H54 (cell line): Measurements from ENCODE around the gene GIT1.

Experiments
- DNase-seq: peaks from one replicate; pipeline ENCODE4 v3.0.0; 2011; ENCODE audit warnings: low spot score, mixed read lengths; ENCODE audit not compliant: insufficient read length
- FAIRE-seq: peaks from 3 replicates; lab custom pipeline; 2011; peaks lifted over from hg19 to GRCh38; lab: Jason Lieb, UNC
- POLR2A ChIP-seq: IDR thresholded peaks from 2 replicates; pipeline ENCODE4 v1.6.1; 2011; ENCODE audit warnings: low read depth, mild to moderate bottlenecking, low read length

GIT1 gene

GRCh38 chr17:29620271-29620670 lies 30.8 kb upstream of the GIT1 start:
- FAIRE-seq (no peak), DNase-seq (peak; percentile 75)
- TF ChIP-seq POLR2A: no peak

- TF ChIP-seq POLR2A: no peak
- no peak for FAIRE-seq
- no peak for DNase-seq
Measured at GRCh38 chr17:29619251-29619650, 29.8 kb upstream of the GIT1 start.

GRCh38 chr17:29618272-29619065 lies 29.0 kb upstream of the GIT1 start:
- DNase-seq (no peak), FAIRE-seq (no peak)
- no peak for TF ChIP-seq POLR2A

GRCh38 chr17:29617481-29618271 lies 28.2 kb upstream of the GIT1 start:
- TF ChIP-seq POLR2A: no peak
- DNase-seq (no peak), FAIRE-seq (no peak)

- no peak for DNase-seq
- FAIRE-seq: no peak
- TF ChIP-seq POLR2A: no peak
Measured at GRCh38 chr17:29617125-29617480, 27.7 kb upstream of the GIT1 start.

GRCh38 chr17:29616300-29617048 lies 27.0 kb upstream of the GIT1 start:
- no peak for FAIRE-seq

GRCh38 chr17:29615492-29616299 lies 26.2 kb upstream of the GIT1 start:
- no peak for TF ChIP-seq POLR2A
- DNase-seq: no peak
- FAIRE-seq: no peak

More at GRCh38 chr17:29616300-29617048, 27.0 kb upstream of the GIT1 start:
- no peak for TF ChIP-seq POLR2A
- no peak for DNase-seq

- FAIRE-seq: no peak
- no peak for TF ChIP-seq POLR2A
- DNase-seq: no peak
Measured at GRCh38 chr17:29615048-29615385, 25.6 kb upstream of the GIT1 start.

- FAIRE-seq: no peak
- TF ChIP-seq POLR2A: no peak
- no peak for DNase-seq
Measured at GRCh38 chr17:29614349-29615047, 25.1 kb upstream of the GIT1 start.

- no peak for TF ChIP-seq POLR2A
- DNase-seq (no peak), FAIRE-seq (no peak)
Measured at GRCh38 chr17:29613856-29614255, 24.4 kb upstream of the GIT1 start.

- DNase-seq: no peak
- no peak for FAIRE-seq
- TF ChIP-seq POLR2A: no peak
Measured at GRCh38 chr17:29613352-29613837, 23.9 kb upstream of the GIT1 start.

GRCh38 chr17:29612404-29613280 lies 23.2 kb upstream of the GIT1 start:
- no peak for FAIRE-seq
- DNase-seq: no peak
- TF ChIP-seq POLR2A: no peak

- FAIRE-seq: no peak
- no peak for TF ChIP-seq POLR2A
- DNase-seq: no peak
Measured at GRCh38 chr17:29612094-29612403, 22.6 kb upstream of the GIT1 start.
